ENCODE results near the gene ATF1.

ATF1 gene

GRCh38 chr12:50727466-50727865 lies 36.4 kb upstream of the ATF1 start:
- H3K27ac ChIP-seq: no peak overlapping the region
- no peak for TF ChIP-seq CTCF (conservative IDR thresholded peaks at IDR 0.05)
- TF ChIP-seq ZFX (IDR thresholded peaks at IDR 0.05): no peak

- TF ChIP-seq CTCF (conservative IDR thresholded peaks at IDR 0.05) (no peak), ZFX (IDR thresholded peaks at IDR 0.05) (no peak)
- H3K27ac ChIP-seq: no peak overlapping the region
These were observed 35.5 kb upstream of the ATF1 start for GRCh38 chr12:50728417-50728816.

- H3K27ac ChIP-seq: no peak overlapping the region
- TF ChIP-seq ZFX (IDR thresholded peaks at IDR 0.05): no peak
These were observed 35.1 kb upstream of the ATF1 start for GRCh38 chr12:50728841-50729240.

- TF ChIP-seq ZFX (IDR thresholded peaks at IDR 0.05) (no peak), CTCF (conservative IDR thresholded peaks at IDR 0.05) (no peak)
- no peak overlapping the region for H3K27ac ChIP-seq
These were observed 31.3 kb upstream of the ATF1 start for GRCh38 chr12:50732591-50732990.

- TF ChIP-seq CTCF (conservative IDR thresholded peaks at IDR 0.05) (no peak), ZFX (IDR thresholded peaks at IDR 0.05) (no peak)
- no peak overlapping the region for H3K27ac ChIP-seq
These were observed 30.2 kb upstream of the ATF1 start for GRCh38 chr12:50733706-50734105.

- no peak overlapping the region for H3K27ac ChIP-seq
- TF ChIP-seq CTCF (conservative IDR thresholded peaks at IDR 0.05): peak; percentile 84
- no peak for TF ChIP-seq ZFX (IDR thresholded peaks at IDR 0.05)
These were observed 29.3 kb upstream of the ATF1 start for GRCh38 chr12:50734409-50735263.

- TF ChIP-seq CTCF (conservative IDR thresholded peaks at IDR 0.05): no peak
- TF ChIP-seq ZFX (IDR thresholded peaks at IDR 0.05): no peak
These were observed 24.3 kb upstream of the ATF1 start for GRCh38 chr12:50739611-50740010.

GRCh38 chr12:50740307-50740706 lies 23.6 kb upstream of the ATF1 start:
- TF ChIP-seq ZFX (IDR thresholded peaks at IDR 0.05): no peak
- no peak for TF ChIP-seq CTCF (conservative IDR thresholded peaks at IDR 0.05)
- H3K27ac ChIP-seq: no peak overlapping the region

More at GRCh38 chr12:50739611-50740010, 24.3 kb upstream of the ATF1 start:
- no peak overlapping the region for H3K27ac ChIP-seq

Measured in C4-2B (cell line).